SK-N-MC (cell line): ENCODE data around the gene IBSP.

Source experiments
- DNase-seq: peaks from one replicate; pipeline ENCODE4 v3.0.0-alpha.2; 2011; ENCODE audit warnings: low read depth, low spot score
- H3K27ac ChIP-seq: fragments of 200-600 bp; sonication (generic); 2 replicates; pipeline ENCODE4 v1.5.1; 2016; ENCODE audit warnings: mixed run types
- H3K36me3 ChIP-seq: fragments of 200-600 bp; sonication (generic); 2 replicates; pipeline ENCODE4 v1.6.1; 2017; ENCODE audit warnings: antibody characterized with exemption, low read length, mixed read lengths; ENCODE audit not compliant: insufficient read depth
- H3K4me3 ChIP-seq: fragments of 200-600 bp; sonication (generic); 2 replicates; pipeline ENCODE4 v1.5.1; 2016
- H3K9ac ChIP-seq: fragments of 200-600 bp; sonication (generic); 2 replicates; pipeline ENCODE4 v1.8.0; 2017; ENCODE audit warnings: mixed run types, mixed read lengths; ENCODE audit not compliant: insufficient read length
- H3K9me3 ChIP-seq: fragments of 200-600 bp; sonication (generic); 2 replicates; pipeline ENCODE4 v1.6.1; 2017; ENCODE audit warnings: low read depth, mild to moderate bottlenecking, antibody characterized with exemption, low read length, moderate library complexity, mixed read lengths
- EZH2 ChIP-seq: fragments of 200-600 bp; sonication (generic); IDR thresholded peaks from one replicate; pipeline ENCODE4 v1.6.1; 2017; ENCODE audit warnings: antibody characterized with exemption
- FOXP2 ChIP-seq: optimal IDR thresholded peaks from 2 replicates; pipeline ENCODE3; 2011; ENCODE audit warnings: mild to moderate bottlenecking, moderate library complexity; ENCODE audit not compliant: insufficient read depth; ENCODE audit errors: extremely low read length, control extremely low read depth
- POLR2AphosphoS5 ChIP-seq: IDR thresholded peaks from 2 replicates; pipeline ENCODE4 v1.6.1; 2012; ENCODE audit warnings: mild to moderate bottlenecking, low read depth, low read length, borderline replicate concordance

The IBSP gene

DNA sequence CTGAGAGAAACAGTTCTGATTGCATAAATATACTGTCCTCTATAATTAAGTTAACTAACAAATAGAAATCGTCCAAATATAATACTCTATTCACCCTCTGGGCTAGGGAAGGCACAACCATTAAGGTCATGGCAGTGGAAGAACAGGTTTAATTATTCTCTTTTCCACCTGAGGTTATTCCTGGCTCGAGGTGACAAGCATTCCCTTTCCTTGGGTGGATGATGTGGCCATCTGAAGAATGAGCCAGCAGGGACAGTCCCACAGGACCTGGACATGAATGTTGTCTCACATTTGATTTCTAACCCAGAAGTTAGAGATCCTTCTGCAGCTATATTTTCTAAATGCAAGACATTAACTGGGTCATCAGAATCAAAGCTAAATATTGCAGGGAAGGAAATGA lies 5.5 kb downstream of the IBSP start:
- no peak overlapping the region for H3K4me3 ChIP-seq
- H3K9me3 ChIP-seq = no peaks in the 10 kb centered on the region
- no peak overlapping the region for H3K27ac ChIP-seq
- no peaks in the 10 kb centered on the region for H3K36me3 ChIP-seq
- H3K9ac ChIP-seq = no peak overlapping the region
- TF ChIP-seq EZH2 (no peak), FOXP2 (no peak), POLR2AphosphoS5 (no peak)
- no peak for DNase-seq

DNA sequence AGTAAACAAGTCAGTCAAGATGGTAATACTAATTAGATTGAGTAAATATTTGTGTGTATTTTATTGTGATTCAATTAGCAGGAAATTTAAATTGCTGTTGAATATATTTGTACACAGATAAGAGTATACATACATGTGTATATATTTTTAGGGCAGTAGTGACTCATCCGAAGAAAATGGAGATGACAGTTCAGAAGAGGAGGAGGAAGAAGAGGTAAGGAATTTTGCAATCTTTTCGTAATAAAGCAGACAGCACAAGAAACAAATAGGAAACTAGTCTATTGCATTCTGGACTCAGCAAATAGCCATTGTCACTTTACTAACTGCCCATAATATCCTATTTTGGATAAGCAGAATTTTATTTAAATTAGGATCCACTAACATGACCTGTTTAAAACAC lies 6.6 kb downstream of the IBSP start:
- Histone ChIP-seq H3K36me3 (no peaks in the 10 kb centered on the region), H3K9ac (no peak overlapping the region), H3K9me3 (no peaks in the 10 kb centered on the region), H3K27ac (no peak overlapping the region), H3K4me3 (no peak overlapping the region)
- TF ChIP-seq FOXP2 (no peak), POLR2AphosphoS5 (no peak), EZH2 (no peak)
- no peak for DNase-seq

DNA sequence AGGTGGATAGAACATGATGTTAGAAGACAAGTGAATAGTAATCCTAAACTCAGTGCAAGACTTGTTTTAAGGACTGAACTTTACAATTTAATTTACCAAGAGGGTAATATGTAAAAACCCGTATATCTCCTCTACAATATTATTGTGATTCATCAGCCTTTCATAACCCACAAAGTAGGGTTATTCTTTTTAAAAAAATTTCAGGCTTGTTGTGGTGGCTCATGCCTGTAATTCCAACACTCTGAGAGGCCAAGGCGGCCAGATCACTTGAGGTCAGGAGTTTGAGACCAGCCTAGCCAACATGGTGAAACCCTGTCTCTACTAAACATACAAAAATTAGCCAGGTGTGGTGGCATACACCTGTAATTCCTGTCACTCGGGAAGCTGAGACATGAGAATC lies 7.2 kb downstream of the IBSP start:
- H3K9ac ChIP-seq = no peak overlapping the region

DNA sequence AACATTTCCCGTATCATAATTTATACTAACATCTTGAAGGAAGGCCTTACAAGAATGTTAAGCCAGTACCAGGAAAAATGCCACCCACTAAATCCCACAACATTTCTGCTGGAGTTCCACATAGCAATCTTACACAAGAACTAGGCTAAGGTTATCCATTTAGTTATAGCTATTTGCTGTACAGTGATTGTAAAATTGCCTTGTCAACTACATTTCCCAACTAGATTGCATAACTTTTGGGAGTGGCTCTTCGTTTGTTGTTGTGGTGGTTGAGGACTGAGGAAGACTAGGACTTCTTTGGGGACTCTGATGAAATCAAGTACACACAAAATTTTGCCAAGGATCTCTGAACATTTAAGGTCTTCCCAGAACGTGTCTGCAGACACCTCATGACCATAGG lies 8.0 kb downstream of the IBSP start:
- no peaks in the 10 kb centered on the region for H3K9me3 ChIP-seq
- H3K27ac ChIP-seq = no peak overlapping the region
- no peak overlapping the region for H3K4me3 ChIP-seq
- DNase-seq = no peak
- no peak for TF ChIP-seq EZH2
- TF ChIP-seq FOXP2 = no peak
- TF ChIP-seq POLR2AphosphoS5 = no peak
- H3K36me3 ChIP-seq = no peaks in the 10 kb centered on the region
- no peak overlapping the region for H3K9ac ChIP-seq

More for the DNA sequence above, 7.2 kb downstream of the IBSP start:
- no peaks in the 10 kb centered on the region for H3K36me3 ChIP-seq
- no peaks in the 10 kb centered on the region for H3K9me3 ChIP-seq
- no peak overlapping the region for H3K4me3 ChIP-seq
- no peak overlapping the region for H3K27ac ChIP-seq
- TF ChIP-seq FOXP2 = no peak
- TF ChIP-seq POLR2AphosphoS5 = no peak
- no peak for TF ChIP-seq EZH2
- DNase-seq = no peak

DNA sequence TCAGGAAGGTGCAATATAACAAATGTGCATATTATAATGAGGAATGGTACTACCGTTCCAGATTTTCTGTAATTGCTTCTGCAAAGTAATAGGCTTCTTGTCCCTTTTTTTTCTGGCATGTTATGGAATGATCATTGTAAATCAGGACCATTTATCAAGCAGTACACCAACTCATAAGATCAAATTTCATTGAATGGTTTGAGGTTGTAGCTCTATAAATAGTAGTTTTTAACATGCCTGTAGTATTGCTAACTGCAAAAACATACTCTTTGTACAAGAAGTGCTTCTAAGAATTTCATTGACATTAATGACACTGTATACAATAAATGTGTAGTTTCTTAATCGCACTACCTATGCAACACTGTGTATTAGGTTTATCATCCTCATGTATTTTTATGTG lies 12.6 kb downstream of the IBSP start:
- Histone ChIP-seq H3K9ac (no peak overlapping the region), H3K4me3 (no peak overlapping the region), H3K36me3 (no peaks in the 10 kb centered on the region), H3K27ac (no peak overlapping the region), H3K9me3 (no peaks in the 10 kb centered on the region)
- TF ChIP-seq POLR2AphosphoS5 (no peak), FOXP2 (no peak), EZH2 (no peak)
- no peak for DNase-seq

DNA sequence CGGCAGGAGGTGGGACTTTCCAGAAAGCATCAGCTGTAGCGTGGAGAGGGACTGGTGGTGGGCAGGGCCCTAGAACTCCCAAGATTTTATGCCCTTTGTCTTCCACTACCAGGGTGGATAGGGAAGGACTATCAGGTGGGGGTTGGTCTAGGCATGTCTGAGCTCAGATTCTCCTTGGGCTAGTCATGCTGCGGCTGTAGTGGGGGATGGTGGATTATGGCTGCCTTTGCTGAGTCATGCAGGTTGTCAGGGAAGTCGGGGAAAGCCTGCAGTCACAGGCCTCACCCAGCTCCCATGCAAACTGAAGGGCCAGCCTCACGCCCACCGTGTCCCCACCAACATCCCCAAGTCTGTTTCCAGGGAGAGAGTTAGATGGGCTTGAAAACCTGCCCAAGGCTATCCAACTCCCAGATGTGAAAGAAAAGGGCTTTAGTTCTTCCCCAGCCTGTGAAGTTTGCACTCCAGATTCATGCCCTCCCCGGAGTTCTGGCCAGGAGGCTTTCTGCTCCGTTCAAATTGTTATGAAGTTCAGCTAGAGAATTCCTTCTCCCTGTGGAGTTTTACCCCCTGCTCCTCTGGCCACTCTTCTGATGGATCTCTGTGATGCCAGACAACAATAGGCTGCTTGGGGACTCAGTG lies 20.0 kb downstream of the IBSP start:
- no peaks in the 10 kb centered on the region for H3K9me3 ChIP-seq
- H3K27ac ChIP-seq = no peak overlapping the region
- no peak for DNase-seq
- TF ChIP-seq FOXP2 = no peak
- no peak for TF ChIP-seq POLR2AphosphoS5
- no peak for TF ChIP-seq EZH2
- H3K4me3 ChIP-seq = no peak overlapping the region
- no peak overlapping the region for H3K9ac ChIP-seq
- H3K36me3 ChIP-seq = no peaks in the 10 kb centered on the region

DNA sequence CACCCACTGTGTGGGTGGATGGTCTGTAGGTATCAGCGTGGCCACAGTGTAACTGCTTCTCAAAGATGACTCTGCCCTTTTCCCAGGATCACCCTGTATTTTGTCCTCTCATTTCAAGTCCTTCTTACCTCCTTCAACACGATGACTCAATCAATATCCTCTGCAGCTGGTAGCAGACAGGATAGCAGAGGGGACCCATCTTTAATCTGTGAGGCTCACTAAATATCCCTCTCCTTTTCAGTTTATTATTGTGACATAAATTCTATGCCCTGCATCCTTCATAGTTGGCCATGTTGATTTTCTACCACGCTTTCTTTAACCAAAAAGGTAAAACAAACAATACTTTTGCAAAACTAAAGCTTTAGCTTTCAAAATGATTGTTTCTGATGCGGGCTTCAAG lies 23.8 kb downstream of the IBSP start:
- Histone ChIP-seq H3K4me3 (no peak overlapping the region), H3K36me3 (no peaks in the 10 kb centered on the region), H3K9ac (no peak overlapping the region), H3K27ac (no peak overlapping the region), H3K9me3 (no peaks in the 10 kb centered on the region)
- TF ChIP-seq FOXP2 (no peak), EZH2 (no peak), POLR2AphosphoS5 (no peak)
- DNase-seq = no peak

DNA sequence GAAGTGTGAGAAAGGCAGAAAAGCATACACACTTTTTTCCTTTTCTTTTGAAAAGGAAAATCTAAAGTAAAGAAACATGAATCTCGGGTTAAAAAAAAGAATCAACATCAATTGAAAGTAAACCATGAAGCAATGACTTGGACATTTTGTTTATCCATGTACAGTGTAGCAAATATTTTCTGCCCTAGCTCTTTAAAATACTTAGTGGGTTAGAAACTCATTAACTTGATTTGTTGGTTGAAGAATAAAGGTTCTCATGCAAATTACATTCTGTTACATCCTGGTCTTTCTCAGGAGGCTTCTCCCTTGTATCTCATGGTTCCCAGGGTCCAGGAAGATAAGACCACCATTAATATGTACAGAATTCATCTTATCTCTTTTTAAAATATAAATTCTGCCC lies 24.4 kb downstream of the IBSP start:
- no peak for DNase-seq
- Histone ChIP-seq H3K4me3 (no peak overlapping the region), H3K9ac (no peak overlapping the region), H3K27ac (no peak overlapping the region), H3K9me3 (no peaks in the 10 kb centered on the region), H3K36me3 (no peaks in the 10 kb centered on the region)
- TF ChIP-seq FOXP2 (no peak), EZH2 (no peak), POLR2AphosphoS5 (no peak)

DNA sequence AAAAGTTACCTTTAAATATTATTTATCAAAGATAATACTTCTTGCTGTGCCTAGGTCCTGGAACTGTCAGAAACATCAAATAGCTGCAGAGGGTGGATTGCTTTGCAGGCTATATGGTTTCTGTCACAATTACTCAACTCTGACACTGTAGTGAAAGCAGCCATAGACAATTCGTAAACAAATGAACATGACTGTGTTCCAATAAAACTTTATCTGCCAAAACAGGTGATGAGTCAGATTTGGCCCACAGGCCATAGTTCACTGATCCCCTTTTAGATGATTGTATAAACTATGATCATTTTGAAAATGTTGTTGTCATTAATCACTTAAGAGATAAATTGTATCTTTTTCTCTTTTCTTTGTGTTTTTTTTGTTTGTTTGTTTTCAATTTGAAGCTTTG lies 25.0 kb downstream of the IBSP start:
- H3K9me3 ChIP-seq = no peaks in the 10 kb centered on the region
- no peaks in the 10 kb centered on the region for H3K36me3 ChIP-seq
- H3K4me3 ChIP-seq = no peak overlapping the region
- no peak for DNase-seq
- no peak overlapping the region for H3K27ac ChIP-seq
- TF ChIP-seq EZH2 (no peak), POLR2AphosphoS5 (no peak), FOXP2 (no peak)
- no peak overlapping the region for H3K9ac ChIP-seq
